ENCODE measurements around the gene CORO2A. TPM values are rescaled to one million over a fixed set of nuclear protein-coding genes. Genes with fewer than 3 reads are reported as not detected.
A peak's percentile ranks its signal among the peaks of the same experiment; 100 is the strongest.

CORO2A gene
- total and polyA plus RNA-seq, 2 of the 13 experiments (the other 11 are each of a cell fraction or from before 2014, with no cell fraction given) = 14.4 to 15.3 TPM

- TF ChIP-seq, protein P1, sequence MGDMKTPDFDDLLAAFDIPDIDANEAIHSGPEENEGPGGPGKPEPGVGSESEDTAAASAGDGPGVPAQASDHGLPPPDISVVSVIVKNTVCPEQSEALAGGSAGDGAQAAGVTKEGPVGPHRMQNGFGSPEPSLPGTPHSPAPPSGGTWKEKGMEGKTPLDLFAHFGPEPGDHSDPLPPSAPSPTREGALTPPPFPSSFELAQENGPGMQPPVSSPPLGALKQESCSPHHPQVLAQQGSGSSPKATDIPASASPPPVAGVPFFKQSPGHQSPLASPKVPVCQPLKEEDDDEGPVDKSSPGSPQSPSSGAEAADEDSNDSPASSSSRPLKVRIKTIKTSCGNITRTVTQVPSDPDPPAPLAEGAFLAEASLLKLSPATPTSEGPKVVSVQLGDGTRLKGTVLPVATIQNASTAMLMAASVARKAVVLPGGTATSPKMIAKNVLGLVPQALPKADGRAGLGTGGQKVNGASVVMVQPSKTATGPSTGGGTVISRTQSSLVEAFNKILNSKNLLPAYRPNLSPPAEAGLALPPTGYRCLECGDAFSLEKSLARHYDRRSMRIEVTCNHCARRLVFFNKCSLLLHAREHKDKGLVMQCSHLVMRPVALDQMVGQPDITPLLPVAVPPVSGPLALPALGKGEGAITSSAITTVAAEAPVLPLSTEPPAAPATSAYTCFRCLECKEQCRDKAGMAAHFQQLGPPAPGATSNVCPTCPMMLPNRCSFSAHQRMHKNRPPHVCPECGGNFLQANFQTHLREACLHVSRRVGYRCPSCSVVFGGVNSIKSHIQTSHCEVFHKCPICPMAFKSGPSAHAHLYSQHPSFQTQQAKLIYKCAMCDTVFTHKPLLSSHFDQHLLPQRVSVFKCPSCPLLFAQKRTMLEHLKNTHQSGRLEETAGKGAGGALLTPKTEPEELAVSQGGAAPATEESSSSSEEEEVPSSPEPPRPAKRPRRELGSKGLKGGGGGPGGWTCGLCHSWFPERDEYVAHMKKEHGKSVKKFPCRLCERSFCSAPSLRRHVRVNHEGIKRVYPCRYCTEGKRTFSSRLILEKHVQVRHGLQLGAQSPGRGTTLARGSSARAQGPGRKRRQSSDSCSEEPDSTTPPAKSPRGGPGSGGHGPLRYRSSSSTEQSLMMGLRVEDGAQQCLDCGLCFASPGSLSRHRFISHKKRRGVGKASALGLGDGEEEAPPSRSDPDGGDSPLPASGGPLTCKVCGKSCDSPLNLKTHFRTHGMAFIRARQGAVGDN (CRISPR knock-in tag; IDR thresholded peaks at IDR 0.05) = peak; percentile 84
- TF ChIP-seq HDAC1 (CRISPR knock-in tag; IDR thresholded peaks at IDR 0.05) (peak; percentile 43; the same call in 1 of the 2 replicates), CTCF (CRISPR knock-in tag; IDR thresholded peaks at IDR 0.05) (0 out of 2 replicates have a peak, but pooled peaks have one; percentile 6), ZNF382 (CRISPR knock-in tag; IDR thresholded peaks at IDR 0.05; ENCODE audit: borderline replicate concordance) (no peak), NFRKB (IDR thresholded peaks at IDR 0.05) (no peak), TCF7 (IDR thresholded peaks at IDR 0.05; ENCODE audit: low read depth) (peak; percentile 91), GLI4 (CRISPR knock-in tag; IDR thresholded peaks at IDR 0.05; ENCODE audit: borderline replicate concordance) (no peak), NCOR1 (IDR thresholded peaks at IDR 0.05; ENCODE audit: borderline replicate concordance, low read length) (peak; percentile 54; the same call in 1 of the 2 replicates), ATF6 (CRISPR knock-in tag; conservative IDR thresholded peaks at IDR 0.05) (no peak), HES4 (CRISPR knock-in tag; IDR thresholded peaks at IDR 0.05; ENCODE audit: borderline replicate concordance) (no peak), AGO1 (IDR thresholded peaks at IDR 0.05; ENCODE audit: low read depth, low read length, poor library complexity, severe bottlenecking) (no peak), ZNF784 (CRISPR knock-in tag; IDR thresholded peaks at IDR 0.05; ENCODE audit: borderline replicate concordance) (no peak), SALL1 (CRISPR knock-in tag; IDR thresholded peaks at IDR 0.05) (peak; percentile 63), GATAD2A (CRISPR knock-in tag; IDR thresholded peaks at IDR 0.05) (peak; percentile 68)
- TF ChIP-seq, protein P2, sequence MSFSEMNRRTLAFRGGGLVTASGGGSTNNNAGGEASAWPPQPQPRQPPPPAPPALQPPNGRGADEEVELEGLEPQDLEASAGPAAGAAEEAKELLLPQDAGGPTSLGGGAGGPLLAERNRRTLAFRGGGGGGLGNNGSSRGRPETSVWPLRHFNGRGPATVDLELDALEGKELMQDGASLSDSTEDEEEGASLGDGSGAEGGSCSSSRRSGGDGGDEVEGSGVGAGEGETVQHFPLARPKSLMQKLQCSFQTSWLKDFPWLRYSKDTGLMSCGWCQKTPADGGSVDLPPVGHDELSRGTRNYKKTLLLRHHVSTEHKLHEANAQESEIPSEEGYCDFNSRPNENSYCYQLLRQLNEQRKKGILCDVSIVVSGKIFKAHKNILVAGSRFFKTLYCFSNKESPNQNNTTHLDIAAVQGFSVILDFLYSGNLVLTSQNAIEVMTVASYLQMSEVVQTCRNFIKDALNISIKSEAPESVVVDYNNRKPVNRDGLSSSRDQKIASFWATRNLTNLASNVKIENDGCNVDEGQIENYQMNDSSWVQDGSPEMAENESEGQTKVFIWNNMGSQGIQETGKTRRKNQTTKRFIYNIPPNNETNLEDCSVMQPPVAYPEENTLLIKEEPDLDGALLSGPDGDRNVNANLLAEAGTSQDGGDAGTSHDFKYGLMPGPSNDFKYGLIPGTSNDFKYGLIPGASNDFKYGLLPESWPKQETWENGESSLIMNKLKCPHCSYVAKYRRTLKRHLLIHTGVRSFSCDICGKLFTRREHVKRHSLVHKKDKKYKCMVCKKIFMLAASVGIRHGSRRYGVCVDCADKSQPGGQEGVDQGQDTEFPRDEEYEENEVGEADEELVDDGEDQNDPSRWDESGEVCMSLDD (CRISPR knock-in tag; IDR thresholded peaks at IDR 0.05; ENCODE audit: borderline replicate concordance) = peak; percentile 45; the same call in 1 of the 2 replicates
These were observed 17.3 kb downstream of the CORO2A start (continued) for GRCh38 chr9:98175028-98175569.

Measured in HepG2 (cell line).